PC-9 (cell line): ENCODE results near the gene SDK2.

ENCODE experiments used
- EZH2 ChIP-seq: fragments of 200-600 bp; sonication (generic); IDR thresholded peaks from 2 replicates; pipeline ENCODE4 v1.8.0; 2017; ENCODE audit warnings: antibody characterized with exemption, low read depth
- TF ChIP-seq, protein P1 (sequence below): fragments of 200-600 bp; sonication (generic); conservative IDR thresholded peaks from 2 replicates; pipeline ENCODE4 v1.6.1; 2017; ENCODE audit warnings: mixed run types, antibody characterized with exemption, mild to moderate bottlenecking, moderate library complexity

- TF ChIP-seq, protein P1, sequence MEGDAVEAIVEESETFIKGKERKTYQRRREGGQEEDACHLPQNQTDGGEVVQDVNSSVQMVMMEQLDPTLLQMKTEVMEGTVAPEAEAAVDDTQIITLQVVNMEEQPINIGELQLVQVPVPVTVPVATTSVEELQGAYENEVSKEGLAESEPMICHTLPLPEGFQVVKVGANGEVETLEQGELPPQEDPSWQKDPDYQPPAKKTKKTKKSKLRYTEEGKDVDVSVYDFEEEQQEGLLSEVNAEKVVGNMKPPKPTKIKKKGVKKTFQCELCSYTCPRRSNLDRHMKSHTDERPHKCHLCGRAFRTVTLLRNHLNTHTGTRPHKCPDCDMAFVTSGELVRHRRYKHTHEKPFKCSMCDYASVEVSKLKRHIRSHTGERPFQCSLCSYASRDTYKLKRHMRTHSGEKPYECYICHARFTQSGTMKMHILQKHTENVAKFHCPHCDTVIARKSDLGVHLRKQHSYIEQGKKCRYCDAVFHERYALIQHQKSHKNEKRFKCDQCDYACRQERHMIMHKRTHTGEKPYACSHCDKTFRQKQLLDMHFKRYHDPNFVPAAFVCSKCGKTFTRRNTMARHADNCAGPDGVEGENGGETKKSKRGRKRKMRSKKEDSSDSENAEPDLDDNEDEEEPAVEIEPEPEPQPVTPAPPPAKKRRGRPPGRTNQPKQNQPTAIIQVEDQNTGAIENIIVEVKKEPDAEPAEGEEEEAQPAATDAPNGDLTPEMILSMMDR = no peak
- no peak for TF ChIP-seq EZH2
Measured at GRCh38 chr17:73419881-73420280, 224.4 kb downstream of the SDK2 start.
